Trophoblast cell (in vitro differentiated cells and primary cell): Measurements from ENCODE around the gene TMEM30A.
A peak's percentile ranks its signal among the peaks of the same experiment; 100 is the strongest.

Experiments
- DNase-seq, 2 donors: peaks; one replicate each; pipeline ENCODE4 v3.0.0-alpha.2; 2016
- H2AFZ ChIP-seq: 2 replicates; pipeline ENCODE4 v1.6.1; 2013; ENCODE audit warnings: low read length, moderate library complexity, mild to moderate bottlenecking; ENCODE audit not compliant: insufficient read depth, poor library complexity
- H2AK5ac ChIP-seq: 2 replicates; pipeline ENCODE4 v1.6.1; 2013; ENCODE audit warnings: mild to moderate bottlenecking, low read length
- H2BK120ac ChIP-seq: 2 replicates; pipeline ENCODE4 v1.6.1; 2013; ENCODE audit warnings: low read length, mild to moderate bottlenecking, moderate library complexity; ENCODE audit not compliant: insufficient read depth, poor library complexity
- H2BK12ac ChIP-seq: 2 replicates; pipeline ENCODE4 v1.6.1; 2013; ENCODE audit warnings: mild to moderate bottlenecking, low read length, moderate library complexity
- H2BK5ac ChIP-seq: 2 replicates; pipeline ENCODE4 v1.6.1; 2013; ENCODE audit warnings: low read length, low read depth, moderate library complexity, mild to moderate bottlenecking; ENCODE audit not compliant: poor library complexity
- H3K14ac ChIP-seq: 2 replicates; pipeline ENCODE4 v1.6.1; 2013; ENCODE audit warnings: mild to moderate bottlenecking, low read length
- H3K18ac ChIP-seq: 2 replicates; pipeline ENCODE4 v1.6.1; 2013; ENCODE audit warnings: mild to moderate bottlenecking, low read length
- H3K23ac ChIP-seq: 2 replicates; pipeline ENCODE4 v1.6.1; 2013; ENCODE audit warnings: low read length
- H3K27ac ChIP-seq: 2 replicates; pipeline ENCODE4 v1.5.1; 2013; ENCODE audit warnings: low read depth, mild to moderate bottlenecking, inconsistent platforms, low read length, moderate library complexity
- H3K27me3 ChIP-seq: 2 replicates; pipeline ENCODE4 v1.6.1; 2013; ENCODE audit warnings: inconsistent platforms, mild to moderate bottlenecking, low read length, moderate library complexity; ENCODE audit not compliant: insufficient read depth
- H3K36me3 ChIP-seq, 2 experiments: 1 replicate in 1 of 2; 2 replicates in 1 of 2; pipeline ENCODE4 v1.6.1; 2013; ENCODE audit warnings: low read length in 2 of 2, mild to moderate bottlenecking in 2 of 2, moderate library complexity in 1 of 2; ENCODE audit not compliant: insufficient read depth in 2 of 2, control insufficient read depth in 1 of 2
- H3K4ac ChIP-seq: 2 replicates; pipeline ENCODE4 v1.6.1; 2013; ENCODE audit warnings: low read depth, mild to moderate bottlenecking, low read length, moderate library complexity
- H3K4me1 ChIP-seq, 2 experiments: 1 replicate in 1 of 2; 2 replicates in 1 of 2; pipeline ENCODE4 v1.6.1; 2013; ENCODE audit warnings: low read length in 2 of 2, mild to moderate bottlenecking in 2 of 2, moderate library complexity in 1 of 2; ENCODE audit not compliant: insufficient read depth in 2 of 2, control insufficient read depth in 1 of 2
- H3K4me2 ChIP-seq: 2 replicates; pipeline ENCODE4 v1.6.1; 2013; ENCODE audit warnings: inconsistent platforms, mild to moderate bottlenecking, low read length, moderate library complexity
- H3K4me3 ChIP-seq: 2 replicates; pipeline ENCODE4 v1.5.1; 2013; ENCODE audit warnings: mild to moderate bottlenecking, low read depth, low read length, inconsistent platforms
- H3K79me1 ChIP-seq: one replicate; pipeline ENCODE4 v1.6.1; 2013; ENCODE audit warnings: low read length
- H3K79me2 ChIP-seq: 2 replicates; pipeline ENCODE4 v1.6.1; 2013; ENCODE audit warnings: low read length, mild to moderate bottlenecking; ENCODE audit not compliant: control insufficient read depth, insufficient read depth, poor library complexity
- H3K9ac ChIP-seq: 2 replicates; pipeline ENCODE4 v1.6.1; 2013; ENCODE audit warnings: mild to moderate bottlenecking, low read length
- H3K9me3 ChIP-seq: 2 replicates; pipeline ENCODE4 v1.6.1; 2013; ENCODE audit warnings: low read depth, mild to moderate bottlenecking, control low read depth, inconsistent platforms, low read length; ENCODE audit not compliant: insufficient read depth
- H4K12ac ChIP-seq: 2 replicates; pipeline ENCODE4 v1.6.1; 2013; ENCODE audit warnings: low read depth, mild to moderate bottlenecking, low read length, moderate library complexity
- H4K8ac ChIP-seq: 2 replicates; pipeline ENCODE4 v1.6.1; 2013; ENCODE audit warnings: low read depth, mild to moderate bottlenecking, low read length, moderate library complexity
- H4K91ac ChIP-seq: one replicate; pipeline ENCODE4 v1.6.1; 2013; ENCODE audit warnings: low read depth, mild to moderate bottlenecking, low read length, moderate library complexity
- WGBS: extraction: QIAGEN DNeasy Blood & Tissue Kit; methylation state at CpG from one replicate; pipeline ENCODE4 v1.1.7; 2013; ENCODE audit warnings: missing lambda C conversion rate; ENCODE audit not compliant: insufficient read length, insufficient coverage; ENCODE audit errors: extremely low coverage; 5-methylcytosine and 5-hydroxymethylcytosine counted together

The TMEM30A gene

DNA sequence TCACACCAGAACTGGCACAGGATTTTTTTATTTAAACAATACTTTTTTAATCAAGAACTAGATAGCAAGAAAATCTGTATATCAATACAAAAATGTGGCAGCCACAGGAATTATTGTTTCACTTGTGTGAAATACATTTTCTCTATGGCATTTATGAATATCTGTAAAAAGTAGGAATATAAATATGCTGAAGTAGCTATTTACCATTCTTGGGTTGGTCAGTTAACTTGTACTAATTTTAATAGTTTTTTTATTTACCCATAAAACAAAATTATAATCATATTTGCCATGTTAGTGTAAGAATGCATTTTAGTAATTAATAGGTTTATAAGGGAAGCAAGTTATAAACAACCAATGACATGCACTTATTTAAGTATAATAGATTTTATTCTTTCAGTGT lies 31.4 kb upstream of the TMEM30A start:
- no peak overlapping the region for H4K8ac ChIP-seq
- H3K4me1 ChIP-seq, result peaks cover 3 to 5% of the 10 kb centered on the region in 2 experiments
- H3K4me2 ChIP-seq, result no peak overlapping the region
- H3K18ac ChIP-seq, result no peak overlapping the region
- no peak overlapping the region for H3K23ac ChIP-seq
- H3K14ac ChIP-seq, result no peak overlapping the region
- no peaks in the 10 kb centered on the region for H3K36me3 ChIP-seq
- H4K91ac ChIP-seq, result no peak overlapping the region
- no peak overlapping the region for H4K12ac ChIP-seq
- no peak overlapping the region for H2AK5ac ChIP-seq
- H2BK120ac ChIP-seq, result no peak overlapping the region
- H3K9ac ChIP-seq, result no peak overlapping the region
- no peaks in the 10 kb centered on the region for H3K9me3 ChIP-seq
- no peak overlapping the region for H2AFZ ChIP-seq
- no peak overlapping the region for H2BK5ac ChIP-seq
- peaks cover 3% of the 10 kb centered on the region for H3K79me1 ChIP-seq
- no peaks in the 10 kb centered on the region for H3K79me2 ChIP-seq
- no peaks in the 10 kb centered on the region for H3K27me3 ChIP-seq
- H3K4ac ChIP-seq, result no peak overlapping the region
- no peak overlapping the region for H3K27ac ChIP-seq
- no peak overlapping the region for H3K4me3 ChIP-seq
- no peak for DNase-seq
- no peak overlapping the region for H2BK12ac ChIP-seq

DNA sequence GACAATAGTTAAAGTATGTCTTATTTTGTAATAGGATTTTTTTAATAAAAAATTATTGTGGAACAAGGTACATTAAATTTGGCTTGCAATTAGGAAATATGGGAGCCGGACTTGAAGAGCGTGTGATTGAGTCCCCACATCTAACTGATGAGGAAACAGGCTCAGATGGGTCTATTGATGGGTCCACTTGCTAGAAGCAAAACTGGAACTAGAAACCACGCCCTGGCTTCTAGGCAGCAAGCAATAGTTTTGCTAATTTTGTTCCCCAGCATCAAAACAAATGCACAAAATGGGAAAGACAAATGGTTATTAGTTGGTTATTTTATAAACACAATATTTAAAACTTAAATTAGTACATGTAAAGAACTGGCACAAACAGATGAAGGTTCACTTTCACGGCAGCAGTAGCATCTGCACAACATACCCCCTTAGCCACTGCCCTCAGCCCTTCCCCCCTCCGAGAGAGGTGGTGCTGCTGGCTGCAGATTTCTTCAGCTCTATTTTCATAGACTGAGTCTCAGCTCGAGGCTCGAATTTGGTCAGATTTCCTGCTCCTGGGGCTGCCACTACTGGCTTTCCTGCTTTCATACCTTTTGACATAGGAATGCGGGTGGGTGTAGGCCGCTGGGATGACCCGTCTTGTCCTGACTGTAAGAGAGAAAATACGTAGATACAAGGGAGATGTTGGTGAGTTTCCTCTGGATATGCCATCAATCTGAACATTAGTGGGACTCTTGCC lies 23.8 kb upstream of the TMEM30A start:
- peaks cover 0 to 10% of the 10 kb centered on the region in 2 experiments for H3K4me1 ChIP-seq
- no CpG with 5 or more reads among the region's 11 CpGs for WGBS
- no peak overlapping the region for H3K27ac ChIP-seq

DNA sequence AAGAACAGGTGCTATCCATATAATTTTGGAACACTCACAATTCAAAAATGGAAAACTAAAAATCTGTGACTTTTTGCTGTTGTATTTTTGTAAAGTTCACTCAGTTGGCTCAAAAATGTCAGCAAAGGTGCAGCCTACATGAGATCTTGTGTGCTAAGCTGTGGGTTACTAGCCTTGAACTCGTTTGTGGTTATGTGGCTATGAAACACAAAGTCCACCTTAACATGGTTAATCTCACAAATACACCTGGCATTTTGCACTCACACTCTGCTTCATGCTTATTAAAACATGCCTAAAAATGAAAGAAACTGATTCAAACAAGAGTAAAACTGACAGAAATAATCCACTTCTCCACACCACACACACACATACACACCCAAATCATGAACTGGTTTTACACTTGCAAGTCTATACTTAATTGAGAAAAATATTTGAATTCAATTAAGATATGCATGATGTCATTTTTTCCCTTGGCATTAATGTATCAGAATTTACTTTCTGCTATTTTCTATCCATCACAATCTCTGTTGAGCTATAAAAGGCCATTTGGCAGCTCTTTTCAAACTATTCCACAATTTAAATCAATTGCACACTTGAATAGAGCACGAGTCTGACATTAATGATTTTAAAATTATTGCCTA lies 22.9 kb upstream of the TMEM30A start:
- H2AK5ac ChIP-seq, result no peak overlapping the region
- no peak overlapping the region for H3K9ac ChIP-seq
- peaks cover 0 to 10% of the 10 kb centered on the region in 2 experiments for H3K4me1 ChIP-seq
- WGBS, result no CpG with 5 or more reads among the region's 2 CpGs
- no peak overlapping the region for H2BK5ac ChIP-seq
- H4K8ac ChIP-seq, result no peak overlapping the region
- no peaks in the 10 kb centered on the region for H3K79me1 ChIP-seq
- H2BK120ac ChIP-seq, result no peak overlapping the region
- H3K18ac ChIP-seq, result no peak overlapping the region
- no peak overlapping the region for H3K4ac ChIP-seq
- H3K4me3 ChIP-seq, result no peak overlapping the region
- H3K9me3 ChIP-seq, result no peaks in the 10 kb centered on the region
- H3K36me3 ChIP-seq, result no peaks in the 10 kb centered on the region
- H3K23ac ChIP-seq, result no peak overlapping the region
- no peak overlapping the region for H3K4me2 ChIP-seq
- no peaks in the 10 kb centered on the region for H3K27me3 ChIP-seq
- H4K12ac ChIP-seq, result no peak overlapping the region
- H2AFZ ChIP-seq, result no peak overlapping the region
- no peak for DNase-seq
- no peak overlapping the region for H4K91ac ChIP-seq
- no peaks in the 10 kb centered on the region for H3K79me2 ChIP-seq
- no peak overlapping the region for H3K14ac ChIP-seq
- no peak overlapping the region for H2BK12ac ChIP-seq
- H3K27ac ChIP-seq, result no peak overlapping the region

More for the DNA sequence above, 23.8 kb upstream of the TMEM30A start:
- H3K14ac ChIP-seq, result no peak overlapping the region
- H3K18ac ChIP-seq, result no peak overlapping the region
- no peaks in the 10 kb centered on the region for H3K9me3 ChIP-seq
- H4K91ac ChIP-seq, result no peak overlapping the region
- no peak overlapping the region for H4K8ac ChIP-seq
- no peak overlapping the region for H2BK120ac ChIP-seq
- H3K79me1 ChIP-seq, result no peaks in the 10 kb centered on the region
- H3K27me3 ChIP-seq, result no peaks in the 10 kb centered on the region
- peak overlapping the region; percentile 30 for H2AFZ ChIP-seq
- no peaks in the 10 kb centered on the region for H3K36me3 ChIP-seq
- DNase-seq, result peak; percentile 47 to 67
- no peak overlapping the region for H2BK12ac ChIP-seq
- no peak overlapping the region for H4K12ac ChIP-seq
- H3K9ac ChIP-seq, result no peak overlapping the region
- no peak overlapping the region for H3K4me3 ChIP-seq
- no peaks in the 10 kb centered on the region for H3K79me2 ChIP-seq
- H2BK5ac ChIP-seq, result no peak overlapping the region
- H3K23ac ChIP-seq, result no peak overlapping the region
- H2AK5ac ChIP-seq, result no peak overlapping the region
- H3K4me2 ChIP-seq, result peak overlapping the region; percentile 2
- H3K4ac ChIP-seq, result no peak overlapping the region

DNA sequence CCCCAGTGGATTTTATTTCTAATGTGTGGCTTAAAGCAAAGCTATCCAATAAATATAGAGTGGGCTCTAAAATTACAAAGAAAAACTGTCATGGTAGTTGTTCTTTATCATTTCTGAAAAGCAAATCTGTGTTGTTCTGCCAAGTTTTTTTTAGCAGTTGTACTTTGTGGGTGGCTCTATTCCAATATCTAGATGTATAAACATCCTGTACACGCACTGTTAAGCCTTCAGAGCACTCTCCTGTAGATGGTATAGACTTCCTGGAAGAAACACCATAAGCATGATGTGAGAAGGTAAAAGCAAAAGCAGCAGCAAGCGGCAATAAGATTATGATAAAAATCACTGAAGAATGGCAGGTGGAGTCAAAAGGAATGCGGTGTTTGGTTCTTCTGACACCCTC lies 21.5 kb upstream of the TMEM30A start:
- Histone ChIP-seq H3K4me3 (no peak overlapping the region), H2BK5ac (no peak overlapping the region), H2AFZ (no peak overlapping the region), H3K4ac (no peak overlapping the region), H3K14ac (no peak overlapping the region), H3K27ac (no peak overlapping the region), H4K12ac (no peak overlapping the region), H3K4me1 (peaks cover 0 to 10% of the 10 kb centered on the region in 2 experiments), H3K79me2 (no peaks in the 10 kb centered on the region), H4K8ac (no peak overlapping the region), H3K18ac (no peak overlapping the region), H3K27me3 (no peaks in the 10 kb centered on the region), H3K4me2 (no peak overlapping the region), H2AK5ac (no peak overlapping the region), H3K36me3 (no peaks in the 10 kb centered on the region), H3K79me1 (no peaks in the 10 kb centered on the region), H3K9me3 (no peaks in the 10 kb centered on the region), H3K23ac (no peak overlapping the region), H4K91ac (no peak overlapping the region), H2BK12ac (no peak overlapping the region), H2BK120ac (no peak overlapping the region), H3K9ac (no peak overlapping the region)
- WGBS, result no CpG with 5 or more reads among the region's 3 CpGs
- DNase-seq, result no peak
